GM18951 (cell line): ENCODE measurements around the gene ATXN2.
"Not testable (repeated sequence)": the region's sequence is repeated elsewhere in the genome, so short reads cannot be mapped to it uniquely, and the experiment has no call there.

Experiments used
- POLR2A ChIP-seq: IDR thresholded peaks from 4 replicates; pipeline ENCODE4 v1.6.1; 2011; ENCODE audit warnings: mild to moderate bottlenecking; ENCODE audit not compliant: insufficient read length, insufficient read depth; ENCODE audit errors: extremely low read depth
- in situ Hi-C: fragments of 300-500 bp; cut with MboI; formaldehyde crosslinking; loops from one replicate; pipeline ENCODE4 v1.12.0; 2022; ENCODE audit warnings: low sequenced_read_pairs, mixed read lengths, inconsistent platforms; ENCODE audit not compliant: unreplicated experiment

ATXN2 gene

GRCh38 chr12:111529424-111530368, 69.4 kb downstream of the ATXN2 start:
- in situ Hi-C loops, result no loop called here
- TF ChIP-seq POLR2A, result no peak

GRCh38 chr12:111523587-111524167, 75.4 kb downstream of the ATXN2 start:
- no peak for TF ChIP-seq POLR2A

GRCh38 chr12:111521801-111522200, 77.3 kb downstream of the ATXN2 start:
- in situ Hi-C loops, result no loop called here

More at GRCh38 chr12:111523587-111524167, 75.4 kb downstream of the ATXN2 start:
- in situ Hi-C loops, result no loop called here

GRCh38 chr12:111519937-111520336, 79.2 kb downstream of the ATXN2 start:
- TF ChIP-seq POLR2A, result no peak
- in situ Hi-C loops, result no loop called here

More at GRCh38 chr12:111521801-111522200, 77.3 kb downstream of the ATXN2 start:
- no peak for TF ChIP-seq POLR2A

- in situ Hi-C loops, result no loop called here
These were observed 80.0 kb downstream of the ATXN2 start for GRCh38 chr12:111519083-111519482.

GRCh38 chr12:111507719-111508118, 91.4 kb downstream of the ATXN2 start:
- in situ Hi-C loops, result not testable (repeated sequence)

More at GRCh38 chr12:111519083-111519482, 80.0 kb downstream of the ATXN2 start:
- no peak for TF ChIP-seq POLR2A

- in situ Hi-C loops, result not testable (repeated sequence)
These were observed 91.9 kb downstream of the ATXN2 start for GRCh38 chr12:111507258-111507657.

DNA sequence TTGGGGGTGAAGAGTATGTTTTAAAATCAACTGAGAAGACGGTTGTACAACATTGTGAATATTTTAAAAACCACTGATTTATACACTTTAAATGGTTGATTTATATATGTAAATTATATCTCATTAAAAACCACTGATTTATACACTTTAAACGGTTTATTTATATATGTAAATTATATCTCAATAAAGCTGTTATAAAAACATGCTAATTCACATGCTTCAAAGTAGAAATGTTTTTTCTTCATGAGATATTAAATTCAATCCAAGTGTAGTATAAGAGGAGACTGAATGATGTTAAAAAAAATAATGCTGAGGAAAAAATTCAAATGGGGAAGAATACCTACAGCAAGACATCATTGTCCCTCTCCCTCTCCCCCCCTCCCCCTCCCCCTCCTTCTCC, 92.9 kb downstream of the ATXN2 start:
- no peak for TF ChIP-seq POLR2A
- in situ Hi-C loops, result no loop called here

- TF ChIP-seq POLR2A, result no peak
- in situ Hi-C loops, result no loop called here
These were observed 93.5 kb downstream of the ATXN2 start for GRCh38 chr12:111505601-111506036.

- TF ChIP-seq POLR2A, result no peak
- in situ Hi-C loops, result no loop called here
These were observed 96.0 kb downstream of the ATXN2 start for GRCh38 chr12:111503116-111503515.

- in situ Hi-C loops, result no loop called here
- TF ChIP-seq POLR2A, result no peak
These were observed 104.4 kb downstream of the ATXN2 start for GRCh38 chr12:111494676-111495075.

DNA sequence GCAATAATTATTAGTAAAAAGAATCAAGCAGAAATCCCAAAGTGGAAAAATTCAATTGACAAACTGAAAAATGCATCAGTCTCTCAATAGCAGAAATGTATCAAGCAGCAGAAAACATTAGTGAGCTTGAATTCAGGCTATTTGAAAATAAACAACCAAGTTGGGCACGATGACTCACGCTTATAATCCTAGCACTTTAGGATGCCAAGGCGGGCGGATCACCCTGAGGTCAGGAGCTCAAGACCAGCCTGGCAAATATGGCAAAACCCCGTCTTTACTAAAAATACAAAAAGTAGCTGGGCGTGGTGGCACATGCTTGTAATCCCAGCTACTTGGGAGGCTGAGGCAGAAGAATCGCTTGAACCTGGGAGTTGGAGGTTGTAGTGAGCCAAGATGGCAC, 106.1 kb downstream of the ATXN2 start:
- in situ Hi-C loops, result not testable (repeated sequence)

GRCh38 chr12:111488798-111489197, 110.3 kb downstream of the ATXN2 start:
- TF ChIP-seq POLR2A, result no peak
- in situ Hi-C loops, result no loop called here

- no peak for TF ChIP-seq POLR2A
- in situ Hi-C loops, result no loop called here
These were observed 110.8 kb downstream of the ATXN2 start for GRCh38 chr12:111488271-111488670.
